Measurements from ENCODE around the gene LCP2.

LCP2 gene

GRCh38 chr5:170315154-170315553, 17.6 kb upstream of the LCP2 start:
- Histone ChIP-seq H3K9ac (ENCODE audit: low read depth, low read length) (no peak overlapping the region), H3K27ac (ENCODE audit: low read depth, low read length) (no peak overlapping the region), H3K4me1 (ENCODE audit: control insufficient read depth, insufficient read depth, low read length) (no peaks in the 10 kb centered on the region; the same call in 1 of the 2 replicates), H3K27me3 (ENCODE audit: control insufficient read depth, insufficient read depth, low read length) (no peaks in the 10 kb centered on the region), H3K9me3 (ENCODE audit: control insufficient read depth, insufficient read depth, low read length) (no peaks in the 10 kb centered on the region), H3K4me3 (ENCODE audit: low read depth, low read length) (no peak overlapping the region), H3K36me3 (ENCODE audit: control insufficient read depth, insufficient read depth, low read length) (no peaks in the 10 kb centered on the region)

GRCh38 chr5:170314541-170315095, 17.0 kb upstream of the LCP2 start:
- Histone ChIP-seq H3K9me3 (ENCODE audit: control insufficient read depth, insufficient read depth, low read length) (no peaks in the 10 kb centered on the region), H3K4me1 (ENCODE audit: control insufficient read depth, insufficient read depth, low read length) (no peaks in the 10 kb centered on the region; the same call in 1 of the 2 replicates), H3K27me3 (ENCODE audit: control insufficient read depth, insufficient read depth, low read length) (no peaks in the 10 kb centered on the region), H3K4me3 (ENCODE audit: low read depth, low read length) (no peak overlapping the region), H3K9ac (ENCODE audit: low read depth, low read length) (no peak overlapping the region), H3K27ac (ENCODE audit: low read depth, low read length) (no peak overlapping the region), H3K36me3 (ENCODE audit: control insufficient read depth, insufficient read depth, low read length) (no peaks in the 10 kb centered on the region)

DNA sequence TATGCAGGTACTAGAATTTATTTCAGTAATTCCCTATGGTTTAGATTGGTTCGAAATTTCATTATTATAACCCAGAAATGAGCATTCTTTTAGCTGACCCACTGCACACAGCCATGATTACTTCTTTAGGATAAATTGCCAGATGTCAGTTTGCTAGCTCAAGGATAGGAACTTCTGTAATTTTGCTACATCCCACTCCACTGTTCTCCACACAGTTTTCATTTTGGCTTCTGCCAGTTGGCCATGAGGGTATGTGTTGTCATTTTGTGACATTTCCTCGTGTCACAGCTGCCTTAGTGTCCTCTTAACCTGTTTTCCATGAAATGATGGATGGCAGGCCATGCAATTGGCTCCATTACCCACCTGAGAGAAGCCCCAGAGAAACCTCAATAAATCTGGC, 16.2 kb upstream of the LCP2 start:
- no peaks in the 10 kb centered on the region for H3K27me3 ChIP-seq (ENCODE audit: control insufficient read depth, insufficient read depth, low read length)
- no peak overlapping the region for H3K9ac ChIP-seq (ENCODE audit: low read depth, low read length)
- no peaks in the 10 kb centered on the region; the same call in 1 of the 2 replicates for H3K4me1 ChIP-seq (ENCODE audit: control insufficient read depth, insufficient read depth, low read length)
- H3K9me3 ChIP-seq (ENCODE audit: control insufficient read depth, insufficient read depth, low read length): no peaks in the 10 kb centered on the region
- H3K27ac ChIP-seq (ENCODE audit: low read depth, low read length): no peak overlapping the region
- no peaks in the 10 kb centered on the region for H3K36me3 ChIP-seq (ENCODE audit: control insufficient read depth, insufficient read depth, low read length)
- no peak overlapping the region for H3K4me3 ChIP-seq (ENCODE audit: low read depth, low read length)

GRCh38 chr5:170313344-170313743, 15.8 kb upstream of the LCP2 start:
- Histone ChIP-seq H3K9ac (ENCODE audit: low read depth, low read length) (no peak overlapping the region), H3K36me3 (ENCODE audit: control insufficient read depth, insufficient read depth, low read length) (no peaks in the 10 kb centered on the region), H3K9me3 (ENCODE audit: control insufficient read depth, insufficient read depth, low read length) (no peaks in the 10 kb centered on the region), H3K27ac (ENCODE audit: low read depth, low read length) (no peak overlapping the region), H3K4me1 (ENCODE audit: control insufficient read depth, insufficient read depth, low read length) (no peaks in the 10 kb centered on the region; the same call in 1 of the 2 replicates), H3K27me3 (ENCODE audit: control insufficient read depth, insufficient read depth, low read length) (no peaks in the 10 kb centered on the region), H3K4me3 (ENCODE audit: low read depth, low read length) (no peak overlapping the region)

GRCh38 chr5:170312666-170313065, 15.1 kb upstream of the LCP2 start:
- H3K36me3 ChIP-seq (ENCODE audit: control insufficient read depth, insufficient read depth, low read length): no peaks in the 10 kb centered on the region
- no peaks in the 10 kb centered on the region; the same call in 1 of the 2 replicates for H3K4me1 ChIP-seq (ENCODE audit: control insufficient read depth, insufficient read depth, low read length)
- H3K4me3 ChIP-seq (ENCODE audit: low read depth, low read length): no peak overlapping the region
- H3K27me3 ChIP-seq (ENCODE audit: control insufficient read depth, insufficient read depth, low read length): no peaks in the 10 kb centered on the region
- no peak overlapping the region for H3K9ac ChIP-seq (ENCODE audit: low read depth, low read length)
- no peaks in the 10 kb centered on the region for H3K9me3 ChIP-seq (ENCODE audit: control insufficient read depth, insufficient read depth, low read length)
- H3K27ac ChIP-seq (ENCODE audit: low read depth, low read length): no peak overlapping the region

DNA sequence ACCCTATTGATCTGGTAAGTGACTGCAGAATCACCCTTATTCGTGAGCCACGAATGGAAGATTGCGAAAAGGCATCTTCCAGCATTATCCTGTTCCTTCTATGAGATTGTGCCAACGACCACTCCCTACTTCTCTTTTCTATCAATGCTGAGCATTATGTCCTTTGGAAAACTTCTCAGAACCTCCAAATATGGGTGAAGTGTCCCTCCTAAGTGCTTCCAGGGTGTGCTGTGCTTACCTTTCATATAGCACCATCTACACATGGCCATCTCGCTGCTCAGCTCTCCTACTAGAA, 14.7 kb upstream of the LCP2 start:
- Histone ChIP-seq H3K9ac (ENCODE audit: low read depth, low read length) (no peak overlapping the region), H3K4me1 (ENCODE audit: control insufficient read depth, insufficient read depth, low read length) (no peaks in the 10 kb centered on the region; the same call in 1 of the 2 replicates), H3K4me3 (ENCODE audit: low read depth, low read length) (no peak overlapping the region), H3K36me3 (ENCODE audit: control insufficient read depth, insufficient read depth, low read length) (no peaks in the 10 kb centered on the region), H3K27me3 (ENCODE audit: control insufficient read depth, insufficient read depth, low read length) (no peaks in the 10 kb centered on the region), H3K27ac (ENCODE audit: low read depth, low read length) (no peak overlapping the region), H3K9me3 (ENCODE audit: control insufficient read depth, insufficient read depth, low read length) (no peaks in the 10 kb centered on the region)

DNA sequence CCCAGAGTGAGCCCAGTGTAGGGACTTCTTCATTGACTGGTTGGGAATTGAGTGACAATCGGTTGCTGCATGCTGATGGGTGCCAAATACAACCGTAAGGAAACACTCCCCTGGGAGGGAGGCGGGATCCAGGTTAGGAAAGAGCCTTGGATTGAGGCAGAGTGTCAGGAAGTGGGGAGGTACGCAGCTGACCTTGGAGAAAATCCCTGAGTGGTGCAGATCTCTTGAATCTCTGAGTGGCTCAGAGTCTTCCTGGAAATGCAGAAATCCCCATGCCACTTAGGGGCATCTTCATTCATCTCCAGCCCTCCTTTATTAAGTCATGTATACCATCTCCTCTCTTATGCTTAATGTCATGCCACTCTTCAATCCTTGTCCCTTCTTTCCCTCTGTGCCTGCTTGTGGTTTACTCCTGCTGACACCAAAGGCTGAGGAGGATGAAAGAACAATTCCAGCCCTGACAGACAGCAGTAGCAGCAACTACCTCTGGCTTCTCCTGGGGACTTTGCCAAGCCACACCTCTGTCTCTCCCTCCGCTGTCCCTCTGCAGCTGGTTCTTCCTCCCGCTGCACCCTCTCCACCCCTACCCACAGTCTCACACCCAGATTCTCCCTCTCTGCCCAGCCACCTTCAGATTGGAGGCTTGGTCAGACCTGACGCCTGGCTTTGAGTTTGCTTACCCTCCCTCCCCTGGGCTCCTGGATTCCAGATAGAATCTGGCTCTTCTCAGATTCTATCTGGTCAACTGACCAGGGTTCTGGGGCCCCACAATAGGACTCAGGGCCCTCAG, 14.1 kb upstream of the LCP2 start:
- H3K4me1 ChIP-seq (ENCODE audit: control insufficient read depth, insufficient read depth, low read length): no peaks in the 10 kb centered on the region; the same call in 1 of the 2 replicates
- H3K27me3 ChIP-seq (ENCODE audit: control insufficient read depth, insufficient read depth, low read length): no peaks in the 10 kb centered on the region
- H3K9ac ChIP-seq (ENCODE audit: low read depth, low read length): no peak overlapping the region
- no peaks in the 10 kb centered on the region for H3K36me3 ChIP-seq (ENCODE audit: control insufficient read depth, insufficient read depth, low read length)
- H3K4me3 ChIP-seq (ENCODE audit: low read depth, low read length): no peak overlapping the region
- H3K9me3 ChIP-seq (ENCODE audit: control insufficient read depth, insufficient read depth, low read length): no peaks in the 10 kb centered on the region
- H3K27ac ChIP-seq (ENCODE audit: low read depth, low read length): no peak overlapping the region

DNA sequence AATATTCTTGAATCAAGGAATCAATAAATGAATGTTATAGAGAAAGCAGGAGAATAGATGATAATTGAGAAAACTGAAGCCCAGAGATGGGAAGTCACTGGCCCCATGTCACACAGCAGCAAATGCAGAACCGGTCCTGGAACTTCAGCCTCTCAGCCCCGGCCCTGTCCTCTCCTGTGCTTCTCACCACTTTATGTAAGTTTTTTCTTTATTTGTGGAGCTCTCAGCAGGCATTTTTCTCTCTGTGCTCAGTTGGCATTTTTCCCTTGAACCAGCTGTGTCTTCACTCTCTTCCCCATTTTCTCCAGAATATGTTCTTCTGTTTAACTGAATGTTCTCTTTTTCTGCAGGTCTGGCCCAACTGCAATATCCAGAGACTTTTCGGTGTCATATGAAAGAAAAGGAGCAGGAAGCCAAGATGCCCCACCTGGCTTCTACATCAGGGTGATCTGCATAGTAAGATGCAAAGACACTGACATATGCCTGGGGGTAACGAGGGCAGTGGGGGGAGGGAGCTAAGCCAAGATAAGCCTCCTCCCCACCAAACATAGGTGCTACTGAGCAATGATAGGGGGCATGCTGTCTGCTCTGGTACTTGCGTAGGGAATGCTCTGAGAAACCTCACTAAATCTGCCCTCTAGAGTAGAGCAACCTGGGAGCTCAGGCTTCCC, 12.8 kb upstream of the LCP2 start:
- H3K27me3 ChIP-seq (ENCODE audit: control insufficient read depth, insufficient read depth, low read length): no peaks in the 10 kb centered on the region
- no peaks in the 10 kb centered on the region; the same call in 1 of the 2 replicates for H3K4me1 ChIP-seq (ENCODE audit: control insufficient read depth, insufficient read depth, low read length)

GRCh38 chr5:170308686-170309085, 11.1 kb upstream of the LCP2 start:
- no peaks in the 10 kb centered on the region for H3K36me3 ChIP-seq (ENCODE audit: control insufficient read depth, insufficient read depth, low read length)
- H3K27me3 ChIP-seq (ENCODE audit: control insufficient read depth, insufficient read depth, low read length): no peaks in the 10 kb centered on the region
- no peak overlapping the region for H3K9ac ChIP-seq (ENCODE audit: low read depth, low read length)
- H3K4me3 ChIP-seq (ENCODE audit: low read depth, low read length): no peak overlapping the region
- no peaks in the 10 kb centered on the region for H3K9me3 ChIP-seq (ENCODE audit: control insufficient read depth, insufficient read depth, low read length)
- H3K4me1 ChIP-seq (ENCODE audit: control insufficient read depth, insufficient read depth, low read length): no peaks in the 10 kb centered on the region
- H3K27ac ChIP-seq (ENCODE audit: low read depth, low read length): no peak overlapping the region

More for the DNA sequence above, 12.8 kb upstream of the LCP2 start:
- H3K9me3 ChIP-seq (ENCODE audit: control insufficient read depth, insufficient read depth, low read length): no peaks in the 10 kb centered on the region
- H3K27ac ChIP-seq (ENCODE audit: low read depth, low read length): no peak overlapping the region
- no peak overlapping the region for H3K4me3 ChIP-seq (ENCODE audit: low read depth, low read length)
- H3K9ac ChIP-seq (ENCODE audit: low read depth, low read length): no peak overlapping the region
- no peaks in the 10 kb centered on the region for H3K36me3 ChIP-seq (ENCODE audit: control insufficient read depth, insufficient read depth, low read length)

DNA sequence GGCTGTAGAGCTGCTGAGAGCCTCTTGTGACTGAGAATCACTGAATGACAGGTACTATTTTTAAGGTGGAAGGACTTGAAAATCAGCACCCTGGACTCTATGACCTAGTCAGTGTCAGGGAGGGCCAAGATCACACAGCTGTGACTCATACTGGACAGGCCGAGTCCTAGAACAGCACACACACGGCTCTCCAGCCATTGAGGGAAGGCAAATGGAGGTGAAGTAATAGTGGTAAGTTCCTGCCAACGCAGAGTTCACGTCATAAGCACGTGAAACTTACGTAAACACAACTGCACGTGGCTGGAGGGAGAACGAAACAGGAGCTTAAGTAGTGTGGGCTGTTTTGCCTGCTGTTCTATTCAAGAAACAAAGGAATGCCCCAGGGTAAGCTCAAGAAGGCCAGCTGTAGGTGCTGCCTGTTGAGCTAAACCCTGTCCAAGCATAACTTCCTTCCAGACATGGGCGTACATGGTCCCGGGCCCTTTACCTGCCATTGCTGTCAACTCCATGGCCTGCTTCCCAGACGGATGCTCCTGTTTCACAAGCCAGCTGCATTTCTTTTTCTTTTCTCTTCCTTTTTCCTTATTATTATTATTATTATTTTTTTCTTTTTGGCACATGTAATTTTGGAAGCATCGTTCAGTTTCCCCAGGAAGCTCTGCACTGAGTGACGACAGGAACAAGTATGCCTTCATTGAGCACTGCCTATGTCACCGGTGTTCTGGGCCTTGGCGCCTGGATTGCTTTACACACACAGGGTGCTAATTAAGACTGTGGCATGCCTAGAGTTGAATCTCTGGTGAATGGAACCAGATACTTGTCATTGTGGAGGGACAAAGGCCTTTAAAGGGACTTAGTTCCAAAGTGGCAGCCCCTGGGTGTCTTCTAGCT, 10.2 kb upstream of the LCP2 start:
- no peak overlapping the region for H3K9ac ChIP-seq (ENCODE audit: low read depth, low read length)
- H3K27ac ChIP-seq (ENCODE audit: low read depth, low read length): no peak overlapping the region
- H3K4me1 ChIP-seq (ENCODE audit: control insufficient read depth, insufficient read depth, low read length): no peaks in the 10 kb centered on the region
- H3K4me3 ChIP-seq (ENCODE audit: low read depth, low read length): no peak overlapping the region
- H3K36me3 ChIP-seq (ENCODE audit: control insufficient read depth, insufficient read depth, low read length): no peaks in the 10 kb centered on the region
- H3K9me3 ChIP-seq (ENCODE audit: control insufficient read depth, insufficient read depth, low read length): no peaks in the 10 kb centered on the region
- no peaks in the 10 kb centered on the region for H3K27me3 ChIP-seq (ENCODE audit: control insufficient read depth, insufficient read depth, low read length)

Data from HUES48 (cell line).